Fibroblast of the aortic adventitia (primary cell): ENCODE measurements around the gene INMT. TPM values are rescaled to one million over a fixed set of nuclear protein-coding genes. Genes with fewer than 3 reads are reported as not detected.
A peak's percentile ranks its signal among the peaks of the same experiment; 100 is the strongest.

Experiments used
- DNase-seq: peaks from one replicate; pipeline ENCODE4 v3.0.0-alpha.2; 2010; ENCODE audit warnings: low read depth
- H3K4me3 ChIP-seq: 2 replicates; pipeline ENCODE4 v1.5.1; 2011; ENCODE audit warnings: low read depth, mild to moderate bottlenecking, control low read depth, low read length, moderate library complexity
- CTCF ChIP-seq: IDR thresholded peaks from 2 replicates; pipeline ENCODE4 v1.5.1; 2011; ENCODE audit warnings: mild to moderate bottlenecking, low read length, control low read depth, inconsistent platforms; ENCODE audit not compliant: insufficient read depth
- total RNA-seq: library from RNA; depleted of rRNA; stranded (reverse); fragments of >200 nt; gene quantifications from 2 replicates; pipeline ENCODE4 v1.2.3, GENCODE V29; 2012; ENCODE audit warnings: low replicate concordance

The INMT gene
- total RNA-seq, 1 donor = 2.5 TPM

- H3K4me3 ChIP-seq = no peak overlapping the region
Observed at GRCh38 chr7:30755384-30756154, 3.6 kb downstream of the INMT start.

GRCh38 chr7:30757342-30757692 is 5.4 kb downstream of the INMT start:
- DNase-seq = no peak
- no peak for TF ChIP-seq CTCF
- H3K4me3 ChIP-seq = no peak overlapping the region

More at GRCh38 chr7:30755384-30756154, 3.6 kb downstream of the INMT start:
- TF ChIP-seq CTCF = no peak
- peak; percentile 77 for DNase-seq

- no peak for DNase-seq
- TF ChIP-seq CTCF = no peak
- no peak overlapping the region for H3K4me3 ChIP-seq
Observed at GRCh38 chr7:30760514-30761213, 8.7 kb downstream of the INMT start.

DNA sequence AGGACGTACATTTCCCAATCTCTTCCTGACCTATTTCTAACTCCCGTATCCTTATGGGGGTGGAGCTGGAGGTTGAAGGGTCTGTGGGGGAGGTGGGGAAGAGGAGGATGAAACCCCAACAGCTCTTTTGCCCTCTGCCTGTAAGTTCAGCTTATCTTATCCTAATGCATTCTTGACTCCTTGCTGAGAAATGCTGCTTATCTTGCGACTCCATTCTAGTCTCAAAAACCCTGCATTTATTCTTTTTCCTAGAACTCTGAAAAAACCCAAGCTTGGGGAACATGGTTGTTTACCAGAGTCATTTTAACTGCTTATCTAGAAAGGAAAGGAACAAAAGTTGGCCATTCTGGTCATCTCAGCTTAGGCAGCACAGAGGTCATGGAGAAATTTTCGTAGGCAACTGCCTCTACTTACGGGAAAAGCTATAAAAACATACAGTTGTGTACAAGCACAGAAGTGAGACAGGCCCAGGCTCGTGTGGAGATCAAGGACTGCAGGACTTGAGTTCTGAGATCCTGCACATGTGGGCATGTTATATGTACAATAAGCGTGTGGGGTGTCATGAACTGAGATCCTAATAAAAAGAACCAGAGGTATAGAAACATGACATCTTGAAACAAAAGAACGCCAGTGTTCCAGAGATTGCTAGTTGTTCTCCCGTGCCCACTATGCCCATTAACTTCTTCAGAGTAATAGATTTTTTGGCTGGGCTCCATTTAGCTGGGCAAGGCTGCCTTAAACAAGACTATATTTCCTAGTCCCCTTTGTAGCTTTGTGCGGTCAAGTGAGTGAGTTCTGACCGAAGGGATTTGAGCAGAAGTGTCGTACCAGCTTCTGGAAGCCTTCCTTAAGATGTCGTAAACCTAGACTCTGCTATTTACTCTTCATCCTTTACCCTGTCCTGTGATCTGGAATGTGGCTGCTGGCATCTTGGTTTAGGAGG is 9.6 kb downstream of the INMT start:
- no peak for TF ChIP-seq CTCF
- peak; percentile 77 for DNase-seq
- no peak overlapping the region for H3K4me3 ChIP-seq

- DNase-seq = peak; percentile 97
- TF ChIP-seq CTCF = no peak
- no peak overlapping the region for H3K4me3 ChIP-seq
Observed at GRCh38 chr7:30764030-30764975, 12.4 kb downstream of the INMT start.

GRCh38 chr7:30765408-30765807 is 13.5 kb downstream of the INMT start:
- no peak overlapping the region for H3K4me3 ChIP-seq
- TF ChIP-seq CTCF = no peak
- no peak for DNase-seq
